Endothelial cell of umbilical vein (primary cell): ENCODE results near the gene HYLS1.

ENCODE experiments used
- FOS ChIP-seq: IDR thresholded peaks from 2 replicates; pipeline ENCODE4 v1.6.1; 2011; ENCODE audit warnings: mild to moderate bottlenecking, low read length, moderate library complexity, borderline replicate concordance; ENCODE audit not compliant: insufficient read depth
- JUN ChIP-seq: IDR thresholded peaks from 2 replicates; pipeline ENCODE4 v1.6.1; 2011; ENCODE audit warnings: borderline replicate concordance, low read depth; ENCODE audit not compliant: insufficient read length, insufficient read depth
- MYC ChIP-seq: IDR thresholded peaks from one replicate; pipeline ENCODE4 v1.6.1; 2011; ENCODE audit warnings: mild to moderate bottlenecking, low read depth, low read length
- POLR2A ChIP-seq: IDR thresholded peaks from 2 replicates; pipeline ENCODE4 v1.6.1; 2012; ENCODE audit warnings: low read depth, mild to moderate bottlenecking, control low read depth, low read length
- POLR2AphosphoS5 ChIP-seq: IDR thresholded peaks from 2 replicates; pipeline ENCODE4 v1.6.1; 2012; ENCODE audit warnings: low read depth, mild to moderate bottlenecking, control low read depth, low read length, moderate library complexity; ENCODE audit not compliant: insufficient read depth
- TF ChIP-seq, protein P1 (sequence below), 2 donors: IDR thresholded peaks; 1 replicate in 1 of 2; 2 replicates in 1 of 2; pipeline ENCODE4 v1.5.1; 2011; ENCODE audit warnings: low read length in 2 of 2, mild to moderate bottlenecking in 2 of 2, moderate library complexity in 2 of 2, control low read depth in 1 of 2, inconsistent platforms in 1 of 2, low read depth in 1 of 2; ENCODE audit not compliant: insufficient read depth in 1 of 2; ENCODE audit errors: extremely low read depth in 1 of 2

- TF ChIP-seq, protein P1, sequence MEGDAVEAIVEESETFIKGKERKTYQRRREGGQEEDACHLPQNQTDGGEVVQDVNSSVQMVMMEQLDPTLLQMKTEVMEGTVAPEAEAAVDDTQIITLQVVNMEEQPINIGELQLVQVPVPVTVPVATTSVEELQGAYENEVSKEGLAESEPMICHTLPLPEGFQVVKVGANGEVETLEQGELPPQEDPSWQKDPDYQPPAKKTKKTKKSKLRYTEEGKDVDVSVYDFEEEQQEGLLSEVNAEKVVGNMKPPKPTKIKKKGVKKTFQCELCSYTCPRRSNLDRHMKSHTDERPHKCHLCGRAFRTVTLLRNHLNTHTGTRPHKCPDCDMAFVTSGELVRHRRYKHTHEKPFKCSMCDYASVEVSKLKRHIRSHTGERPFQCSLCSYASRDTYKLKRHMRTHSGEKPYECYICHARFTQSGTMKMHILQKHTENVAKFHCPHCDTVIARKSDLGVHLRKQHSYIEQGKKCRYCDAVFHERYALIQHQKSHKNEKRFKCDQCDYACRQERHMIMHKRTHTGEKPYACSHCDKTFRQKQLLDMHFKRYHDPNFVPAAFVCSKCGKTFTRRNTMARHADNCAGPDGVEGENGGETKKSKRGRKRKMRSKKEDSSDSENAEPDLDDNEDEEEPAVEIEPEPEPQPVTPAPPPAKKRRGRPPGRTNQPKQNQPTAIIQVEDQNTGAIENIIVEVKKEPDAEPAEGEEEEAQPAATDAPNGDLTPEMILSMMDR (IDR thresholded peaks at IDR 0.05; ENCODE audit: extremely low read depth in 1 of 2, insufficient read depth in 1 of 2, low read depth in 1 of 2, low read length in 2 of 2): no peak
- no peak for TF ChIP-seq MYC
- no peak for TF ChIP-seq POLR2AphosphoS5
- no peak for TF ChIP-seq POLR2A
- TF ChIP-seq FOS: no peak
- no peak for TF ChIP-seq JUN
Measured at GRCh38 chr11:125934473-125934872, 47.0 kb downstream of the HYLS1 start.
